Left ventricle myocardium superior (tissue), 1 donor: ENCODE data around the gene SMARCAD1. TPM values are rescaled to one million over a fixed set of nuclear protein-coding genes. Genes with fewer than 3 reads are reported as not detected.
"Not testable (repeated sequence)": the region's sequence is repeated elsewhere in the genome, so short reads cannot be mapped to it uniquely, and the experiment has no call there.

Experiments used
- ATAC-seq: fragments of 200-7000 bp; cut with Tn5 transposase; one replicate; pipeline ENCODE4 v1.9.1; 2020; ENCODE audit warnings: mild to moderate bottlenecking, moderate library complexity
- DNase-seq: peaks from one replicate; pipeline ENCODE4 v3.0.0-alpha.2; 2020
- intact Hi-C: fragments of 100-400 bp; cut with micrococcal nuclease; formaldehyde crosslinking; loops from one replicate; pipeline ENCODE4 v1.11.0; 2022
- total RNA-seq: library from RNA; stranded (reverse); fragmentation: NEBNext Ultra II Directional; extraction: Animal tissue kit (Norgen Biotek cat#: 25700); gene quantifications from one replicate; pipeline ENCODE4 v1.2.1, GENCODE V29; 2021
- donor health status: DM: no; HTN: yes; CAD: no; lungs with severe emphysema.

SMARCAD1 gene
- total RNA-seq, 1 donor from 2014 or later = 10.9 TPM

DNA sequence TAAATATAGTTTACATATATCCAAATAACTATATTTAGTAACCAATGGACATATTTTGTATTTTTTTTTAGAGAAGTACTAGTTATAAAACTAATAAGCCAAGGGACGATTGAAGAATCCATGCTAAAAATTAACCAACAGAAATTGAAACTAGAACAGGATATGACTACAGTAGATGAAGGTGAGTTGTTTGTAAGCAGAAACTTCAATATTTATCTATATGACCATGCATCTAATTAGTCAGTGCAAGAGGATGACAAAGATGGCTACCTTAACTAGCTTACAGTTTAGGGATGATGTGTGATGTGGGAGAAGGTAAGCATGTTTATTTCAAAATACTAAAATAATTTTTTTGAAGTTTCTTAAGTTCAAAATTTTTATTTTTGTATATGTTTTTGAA lies 77.2 kb downstream of the SMARCAD1 start:
- ATAC-seq (no peak), DNase-seq (no peak)
- intact Hi-C loops = no loop called here

DNA sequence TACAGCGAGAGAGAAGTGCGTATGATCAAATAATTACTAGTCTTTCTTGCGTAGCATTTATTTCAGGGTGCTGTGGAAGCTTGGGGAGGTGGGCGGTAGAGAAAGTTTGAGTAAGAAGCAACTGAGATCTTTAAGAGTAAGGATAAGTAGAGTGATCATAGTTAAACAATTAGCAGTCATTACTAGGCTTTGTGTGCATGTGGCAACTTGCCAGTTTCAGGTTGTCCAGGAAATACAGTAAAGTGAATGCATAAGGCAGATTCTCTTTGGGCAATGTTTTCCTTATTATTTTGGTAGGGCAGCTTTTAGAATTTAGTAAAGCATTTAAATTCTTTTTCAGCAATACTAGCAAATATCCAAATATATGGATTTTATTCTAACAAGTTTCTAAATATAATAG lies 78.0 kb downstream of the SMARCAD1 start:
- ATAC-seq = no peak
- no peak for DNase-seq
- intact Hi-C loops = no loop called here

DNA sequence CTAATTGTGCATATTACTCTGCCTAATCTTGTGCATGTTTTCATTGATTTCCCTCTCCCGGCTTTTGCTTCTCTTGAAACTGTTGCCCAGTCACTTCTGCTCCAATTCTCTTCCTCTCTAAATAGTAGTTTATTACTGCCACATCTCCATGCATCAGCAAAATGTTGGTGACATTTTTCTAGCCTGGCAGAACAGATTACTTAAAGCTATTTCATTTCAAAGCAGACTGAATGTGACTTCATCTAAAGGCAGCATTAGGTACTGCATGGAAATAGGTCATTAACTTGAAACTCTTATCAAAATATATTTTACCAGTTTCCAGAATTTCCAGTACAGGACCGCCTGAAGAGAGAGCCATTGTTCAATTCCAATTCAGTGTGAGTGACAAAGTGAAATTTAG lies 82.6 kb downstream of the SMARCAD1 start:
- ATAC-seq (no peak), DNase-seq (no peak)

DNA sequence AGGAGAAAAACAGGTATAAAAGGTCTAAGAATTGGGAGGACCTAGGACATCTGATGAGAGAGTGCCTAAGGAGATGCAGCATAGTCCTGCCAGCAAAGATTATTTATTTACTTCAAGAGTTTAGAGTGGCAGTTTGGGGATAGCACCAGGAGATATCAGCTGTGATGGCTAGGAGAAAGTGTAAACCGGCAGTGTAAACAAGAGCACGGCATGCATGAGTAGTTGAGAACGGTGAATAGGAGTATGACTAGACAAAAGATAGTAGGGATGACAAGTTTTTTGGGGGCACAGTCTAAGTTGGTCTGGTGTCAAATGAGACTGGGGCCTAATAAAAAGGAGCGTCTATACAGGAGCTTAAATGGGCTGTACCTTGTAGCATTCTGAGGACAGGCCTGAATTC lies 86.3 kb downstream of the SMARCAD1 start:
- ATAC-seq, intact Hi-C loops, DNase-seq: not testable (repeated sequence)

More for the DNA sequence above, 82.6 kb downstream of the SMARCAD1 start:
- intact Hi-C loops = no loop called here

DNA sequence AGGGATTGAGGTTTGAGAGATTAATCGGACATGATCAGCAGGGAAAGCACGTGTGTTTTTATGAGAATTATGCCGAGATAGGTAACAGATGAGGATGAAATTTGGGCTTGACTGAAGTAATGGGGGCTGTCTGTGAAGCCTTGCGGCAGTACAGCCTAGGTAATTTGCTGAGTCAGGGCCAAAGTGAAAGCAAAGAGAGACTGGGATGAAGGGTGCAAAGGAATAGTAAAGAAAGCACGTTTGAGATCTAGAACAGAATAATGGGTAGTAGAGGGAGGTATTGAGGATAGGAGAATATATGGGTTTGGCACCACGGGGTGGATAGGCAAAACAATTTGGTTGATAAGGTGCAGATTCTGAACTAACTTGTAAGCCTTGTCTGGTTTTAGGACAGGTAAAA lies 87.8 kb downstream of the SMARCAD1 start:
- DNase-seq, ATAC-seq, intact Hi-C loops: not testable (repeated sequence)

DNA sequence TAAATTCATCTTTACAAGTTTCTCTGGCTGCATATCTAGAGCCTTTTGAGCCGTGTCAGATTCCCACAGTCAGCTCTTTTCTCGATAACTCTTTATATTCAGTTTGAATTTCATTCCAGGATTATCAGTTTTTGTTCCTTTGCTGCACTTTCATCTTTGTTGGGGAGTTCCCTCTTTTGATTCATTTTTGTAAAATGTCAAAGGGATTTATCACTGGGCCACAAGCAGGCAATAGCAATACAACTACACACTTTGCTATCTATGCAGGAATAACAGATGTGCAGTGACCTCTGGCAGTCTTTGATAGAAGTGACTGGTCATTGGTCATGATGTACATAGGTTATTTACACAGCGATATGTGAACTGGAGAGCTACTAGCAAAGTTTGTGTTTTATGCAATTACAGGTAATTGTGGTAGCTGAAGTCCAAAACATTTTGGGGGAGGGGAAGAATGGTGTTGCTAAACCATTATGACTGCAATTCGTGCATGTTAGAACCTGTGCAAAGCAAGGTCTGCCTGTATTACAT lies 91.1 kb downstream of the SMARCAD1 start:
- ATAC-seq (no peak), DNase-seq (no peak)
- intact Hi-C loops = no loop called here

DNA sequence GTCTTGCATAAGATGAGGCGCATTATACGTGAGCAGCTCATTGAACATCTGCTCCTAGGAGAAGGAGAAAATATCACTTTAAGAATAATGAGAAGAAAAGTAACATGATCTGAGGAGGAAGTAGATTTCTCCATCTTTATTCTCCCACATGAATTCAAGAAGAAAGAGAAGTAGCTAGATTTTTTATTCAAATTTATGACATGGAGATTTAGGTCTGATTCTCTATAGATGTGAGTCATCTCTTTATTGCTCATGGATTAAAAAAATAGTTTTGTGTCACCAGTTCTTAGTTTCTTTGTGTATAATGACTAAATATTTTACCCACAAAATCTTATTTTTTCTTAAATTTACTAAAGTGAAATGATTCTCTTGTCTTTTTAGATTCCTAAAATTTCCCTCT lies 94.5 kb downstream of the SMARCAD1 start:
- no peak for DNase-seq
- no peak for ATAC-seq
- intact Hi-C loops = no loop called here

DNA sequence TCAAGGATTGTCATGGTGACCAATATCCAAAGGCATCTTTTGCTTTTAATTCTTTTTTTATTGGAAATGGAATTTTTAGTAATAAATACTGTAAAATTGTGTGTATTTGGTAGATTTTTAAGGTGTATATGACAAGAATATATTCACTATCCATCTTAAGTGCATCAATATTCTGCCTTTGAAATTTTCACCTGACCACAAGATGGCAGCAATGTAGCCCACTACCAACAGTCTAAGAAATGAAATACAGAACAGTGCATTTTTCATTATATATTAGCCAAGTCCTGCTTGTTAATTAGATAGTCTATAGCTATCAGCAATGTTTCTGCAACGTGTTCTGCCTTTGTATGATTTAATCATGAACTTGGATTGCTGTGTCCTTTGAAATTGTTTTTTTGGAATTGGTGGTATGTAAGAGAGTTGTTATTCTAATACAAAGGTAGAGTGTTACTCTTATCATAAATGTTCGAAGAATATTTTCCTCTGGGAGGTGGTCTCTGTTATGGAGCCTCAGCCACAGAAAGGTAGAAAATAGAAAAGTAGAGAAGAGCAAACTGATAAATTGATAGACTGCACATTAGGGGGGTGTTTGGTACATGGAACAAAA lies 96.8 kb downstream of the SMARCAD1 start:
- intact Hi-C loops = no loop called here
- ATAC-seq = peak; percentile 52
- DNase-seq = no peak

DNA sequence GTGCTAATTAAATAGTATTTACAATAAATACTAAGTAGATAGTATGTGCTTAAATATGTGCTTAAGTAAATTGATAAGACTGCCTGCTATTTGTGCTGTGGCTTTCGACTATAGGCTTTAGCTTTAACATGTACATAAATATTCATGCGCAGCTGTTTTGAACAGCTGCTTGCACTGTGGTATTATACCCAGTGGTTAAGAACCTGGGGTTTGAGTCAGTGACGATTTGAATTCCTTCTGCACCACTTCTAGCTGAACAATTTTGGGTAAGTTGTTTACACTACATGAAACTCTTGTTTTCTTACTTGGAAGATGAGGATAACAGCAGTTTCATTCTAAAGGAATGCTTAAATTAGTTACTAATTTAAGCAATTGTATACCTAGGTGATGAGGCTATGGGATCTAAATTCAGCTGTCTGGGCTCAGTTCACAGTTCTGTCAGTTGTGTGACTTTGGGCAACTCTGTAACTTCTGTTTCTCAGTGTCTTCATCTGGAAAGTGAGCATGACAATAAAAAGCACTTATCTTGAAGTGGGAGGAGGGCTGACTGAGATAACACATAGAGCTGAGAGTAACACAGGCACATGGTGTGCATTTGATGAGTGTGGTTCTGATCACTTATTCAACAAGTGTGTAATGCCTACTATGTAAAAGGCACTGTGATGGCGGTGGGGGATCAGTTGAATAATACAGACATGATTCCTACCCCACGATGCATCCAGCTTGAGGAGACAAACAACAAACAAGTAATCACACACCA lies 98.0 kb downstream of the SMARCAD1 start:
- ATAC-seq (peak; percentile 48), DNase-seq (no peak)
- intact Hi-C loops = no loop called here

DNA sequence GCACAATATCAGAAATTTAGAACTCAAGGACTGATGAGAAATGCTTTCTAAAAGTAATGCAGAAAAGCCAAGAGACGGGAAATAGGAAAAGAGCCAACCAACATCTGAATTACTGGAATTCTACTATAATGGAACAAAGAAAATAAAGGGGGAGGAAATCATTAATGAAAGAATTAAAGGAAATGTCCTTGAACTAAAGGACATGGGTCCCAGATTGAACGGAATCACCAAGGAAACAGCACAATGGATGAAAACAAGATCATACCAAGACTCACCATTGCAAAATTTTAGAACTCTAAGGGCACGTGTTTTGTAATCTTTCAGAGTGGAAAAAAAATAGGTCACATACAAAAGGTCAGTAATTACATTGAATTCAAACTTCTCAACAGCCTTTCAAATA lies 99.0 kb downstream of the SMARCAD1 start:
- ATAC-seq = no peak
- no peak for DNase-seq
- intact Hi-C loops = no loop called here

DNA sequence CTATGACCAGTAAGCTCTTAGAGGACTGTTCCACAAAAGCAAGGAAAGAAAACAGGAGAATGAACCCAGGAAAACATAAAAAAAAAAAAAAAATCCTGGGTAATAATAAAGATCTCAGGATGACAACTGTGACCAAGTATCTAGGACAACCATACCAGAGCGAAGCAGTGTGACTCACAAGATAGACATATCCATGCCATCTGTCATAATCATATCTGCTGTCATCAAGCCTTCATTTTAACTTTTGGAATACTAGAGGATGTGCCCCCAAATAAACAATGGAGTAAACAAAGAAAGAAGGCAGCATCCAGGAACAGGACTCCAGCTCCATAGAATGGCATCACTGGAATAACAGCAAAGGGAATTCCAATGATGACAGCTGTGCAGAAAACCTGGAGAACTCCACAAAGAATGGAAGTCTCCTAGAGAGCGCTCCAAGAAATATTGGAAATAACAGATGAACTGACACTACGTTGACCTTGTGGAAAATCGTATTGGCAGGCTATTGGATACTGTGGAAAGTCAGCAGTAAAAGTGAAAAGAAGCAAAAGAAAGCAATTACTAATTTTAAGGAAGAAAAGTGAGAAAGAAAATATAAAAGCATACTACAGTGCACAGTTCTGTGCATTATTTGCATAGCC lies 99.7 kb downstream of the SMARCAD1 start:
- ATAC-seq = no peak
- intact Hi-C loops = no loop called here

DNA sequence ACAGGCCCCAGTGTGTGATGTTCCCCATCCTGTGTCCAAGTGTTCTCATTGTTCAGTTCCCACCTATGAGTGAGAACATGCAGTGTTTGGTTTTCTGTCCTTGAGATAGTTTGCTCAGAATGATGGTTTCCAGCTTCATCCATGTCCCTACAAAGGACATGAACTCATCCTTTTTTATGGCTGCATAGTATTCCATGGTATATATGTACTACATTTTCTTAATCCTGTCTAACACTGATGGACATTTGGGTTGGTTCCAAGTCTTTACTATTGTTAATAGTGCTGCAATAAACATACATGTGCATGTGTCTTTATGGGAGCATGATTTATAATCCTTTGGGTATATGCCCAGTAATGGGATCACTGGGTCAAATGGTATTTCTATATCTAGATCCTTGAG lies 112.3 kb downstream of the SMARCAD1 start:
- ATAC-seq = not testable (repeated sequence)

More for the DNA sequence above, 99.7 kb downstream of the SMARCAD1 start:
- no peak for DNase-seq

DNA sequence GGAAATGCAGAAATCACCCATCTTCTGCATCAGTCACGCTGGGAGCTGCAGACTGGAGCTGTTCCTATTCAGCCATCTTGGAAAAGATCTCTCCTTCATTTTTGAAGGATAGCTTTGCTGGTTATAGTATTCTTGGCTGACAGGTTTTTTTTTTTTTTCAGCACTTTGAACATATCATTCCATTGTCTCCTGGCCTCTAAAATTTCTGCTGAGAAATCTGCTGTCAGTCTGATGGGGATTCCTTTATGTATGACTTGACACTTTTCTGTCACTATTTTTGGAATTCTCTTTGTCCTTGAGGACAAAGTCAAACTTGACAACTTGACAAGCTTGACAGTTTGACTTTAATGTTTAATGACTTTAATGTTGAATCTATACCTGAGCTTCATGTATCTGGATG lies 118.2 kb downstream of the SMARCAD1 start:
- intact Hi-C loops = no loop called here
- ATAC-seq (no peak), DNase-seq (no peak)

More for the DNA sequence above, 112.3 kb downstream of the SMARCAD1 start:
- intact Hi-C loops, DNase-seq: not testable (repeated sequence)

DNA sequence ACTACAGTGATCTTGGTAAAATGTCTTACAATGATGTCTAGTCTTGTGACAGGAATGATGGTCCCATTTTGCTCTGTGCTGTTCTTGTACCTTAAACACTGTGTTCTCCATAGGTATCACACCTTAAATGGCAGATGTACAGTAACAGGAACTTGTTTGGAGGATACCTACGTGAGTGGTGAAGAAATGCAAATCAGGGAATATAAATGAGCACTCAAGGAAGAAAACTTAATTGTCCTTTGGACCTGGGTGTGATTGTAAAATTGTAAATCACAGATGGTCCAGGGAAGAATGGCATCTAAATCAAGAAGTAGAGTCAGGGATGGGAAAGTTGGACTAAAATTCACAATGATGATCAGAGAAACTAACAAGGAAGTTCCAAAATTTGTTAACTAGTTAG lies 122.3 kb downstream of the SMARCAD1 start:
- intact Hi-C loops = loop anchor here (5.0 kb wide), 1 partner anchor 402 kb away; no protein-coding TSS in a partner anchor
- DNase-seq = no peak
- ATAC-seq = no peak

DNA sequence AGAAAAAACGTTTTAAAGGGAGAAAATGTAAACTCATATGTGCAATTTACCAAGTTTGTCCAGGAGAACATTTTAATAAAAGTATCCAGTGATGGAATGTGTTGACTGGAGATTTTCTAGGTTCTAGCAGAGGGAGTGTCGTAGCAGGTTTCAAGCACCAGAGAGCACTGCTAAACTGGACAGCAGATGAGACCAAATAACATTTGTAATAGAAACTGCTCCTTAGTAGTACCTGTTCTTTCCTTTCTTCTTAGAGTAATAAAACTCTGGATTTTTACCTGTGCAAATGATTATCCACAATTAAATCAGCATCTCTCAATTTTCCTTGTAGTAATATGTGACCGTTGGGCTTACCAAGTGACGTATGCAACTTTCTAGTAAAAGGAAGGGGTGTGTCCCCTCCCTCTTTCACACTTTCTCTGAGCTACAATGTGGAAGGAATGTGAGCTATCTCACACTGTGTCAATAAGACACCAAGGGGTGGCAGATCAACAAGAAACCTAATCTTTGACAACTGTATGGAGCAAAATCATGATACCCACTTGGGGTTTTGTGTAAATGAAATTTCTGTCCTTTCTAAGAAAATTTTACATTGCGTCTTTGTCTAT lies 125.4 kb downstream of the SMARCAD1 start:
- intact Hi-C loops = loop anchor here (5.0 kb wide), 1 partner anchor 399 kb away; no protein-coding TSS in a partner anchor
- DNase-seq (no peak), ATAC-seq (peak; percentile 80)

DNA sequence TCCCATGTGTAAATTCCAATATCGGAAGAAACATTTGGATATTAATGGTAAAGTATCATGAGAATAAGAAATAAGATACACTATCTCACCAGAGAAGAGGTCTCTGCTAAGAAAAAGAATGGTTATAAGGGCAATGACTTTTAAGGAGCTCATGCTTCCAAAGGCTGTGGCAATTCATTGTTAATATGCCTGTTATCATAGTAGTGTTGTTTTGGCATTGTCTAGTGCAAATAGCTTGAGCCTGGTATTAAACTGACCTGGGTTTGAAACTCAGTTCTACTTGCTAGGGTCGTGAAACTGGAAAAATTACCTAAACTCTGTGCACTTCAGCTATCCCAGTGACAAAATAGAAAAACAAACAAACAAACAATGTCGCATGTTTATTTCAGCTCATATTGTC lies 126.2 kb downstream of the SMARCAD1 start:
- no peak for DNase-seq
- intact Hi-C loops = loop anchor here (5.0 kb wide), 1 partner anchor 398 kb away; no protein-coding TSS in a partner anchor
- peak; percentile 14 for ATAC-seq

DNA sequence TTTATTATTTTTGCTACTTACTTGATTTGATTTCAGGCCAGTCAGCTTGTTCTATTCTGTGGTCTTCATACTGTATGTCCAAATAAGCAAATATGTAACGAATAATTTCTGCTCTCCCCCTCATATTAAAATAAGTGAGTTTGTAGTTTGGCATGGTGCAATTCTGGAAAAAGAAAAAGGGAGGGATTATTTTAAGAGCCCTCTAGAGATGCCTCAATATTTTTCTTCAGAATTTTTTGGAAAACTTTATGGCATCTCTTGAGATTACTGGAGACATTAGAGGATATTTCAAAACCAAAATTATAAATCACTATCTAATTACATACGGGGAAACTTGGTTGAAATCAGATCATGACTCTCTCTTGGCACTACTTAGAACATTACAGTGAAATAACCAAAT lies 126.8 kb downstream of the SMARCAD1 start:
- intact Hi-C loops = loop anchor here (5.0 kb wide), 1 partner anchor 398 kb away; no protein-coding TSS in a partner anchor
- DNase-seq (no peak), ATAC-seq (no peak)

DNA sequence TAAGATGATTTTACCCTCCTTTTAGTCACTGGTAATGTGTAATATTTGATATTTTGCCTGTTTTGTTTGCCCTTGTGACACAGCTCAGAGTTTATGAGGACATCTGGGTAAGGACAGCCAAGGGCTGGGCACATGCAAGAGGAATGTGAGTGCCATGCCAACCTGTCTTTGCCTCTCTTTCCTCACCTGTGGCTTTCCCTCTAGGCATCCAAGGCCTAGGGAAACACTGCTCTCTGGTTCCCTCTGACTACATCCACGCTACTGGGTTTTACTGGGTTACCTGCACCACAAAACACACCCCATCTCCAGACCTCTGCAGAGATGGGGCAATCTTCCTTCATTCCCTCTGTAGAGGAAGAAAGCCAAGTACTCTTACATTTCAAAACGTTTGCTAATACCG lies 127.3 kb downstream of the SMARCAD1 start:
- intact Hi-C loops = loop anchor here (5.0 kb wide), 1 partner anchor 397 kb away; no protein-coding TSS in a partner anchor
- peak; percentile 27 for DNase-seq
- ATAC-seq = peak; percentile 83

DNA sequence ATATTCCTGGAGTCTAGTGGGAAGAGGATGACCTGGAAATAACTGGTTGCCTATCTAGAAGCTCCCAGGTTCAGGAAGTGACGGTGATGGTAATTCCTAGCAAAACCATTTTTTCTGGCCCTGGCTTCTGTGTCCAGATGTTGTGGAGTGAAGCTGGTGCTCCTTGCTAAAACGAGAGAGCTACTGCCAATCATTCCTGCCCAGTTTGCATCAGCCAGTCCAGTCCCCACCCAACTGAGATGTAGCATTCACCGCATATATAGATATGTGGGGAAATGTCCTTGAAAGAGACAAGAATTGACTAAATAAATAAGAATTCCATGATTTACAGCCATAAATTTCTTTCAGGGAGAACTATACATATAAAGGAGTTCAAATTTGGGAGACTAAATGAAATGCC lies 128.6 kb downstream of the SMARCAD1 start:
- ATAC-seq = no peak
- intact Hi-C loops = no loop called here
- DNase-seq = no peak
